Peyer's patch (tissue), 4 donors: ENCODE results near the gene RXRB. TPM values are rescaled to one million over a fixed set of nuclear protein-coding genes. Genes with fewer than 3 reads are reported as not detected.

Source experiments
- DNase-seq, 3 donors: peaks; one replicate each; pipeline ENCODE4 v3.0.0-alpha.2; 2017 to 2019
- H3K27ac ChIP-seq, 4 donors: fragments of 200-600 bp; sonication (generic); one replicate each; pipeline ENCODE4 v1.5.1; 2016 to 2019
- H3K27me3 ChIP-seq, 2 donors: fragments of 200-600 bp; sonication (generic); one replicate each; pipeline ENCODE4 v1.5.1; 2019
- H3K36me3 ChIP-seq, 3 donors: fragments of 200-600 bp; sonication (generic); one replicate each; pipeline ENCODE4 v1.5.1; 2016 to 2019
- H3K4me1 ChIP-seq, 4 donors: fragments of 200-600 bp; sonication (generic); one replicate each; pipeline ENCODE4 v1.5.1; 2016 to 2019
- H3K4me3 ChIP-seq, 4 donors: fragments of 200-600 bp; sonication (generic); 1 replicate in 3 of 4; 2 replicates in 1 of 4; pipeline ENCODE4 v1.5.1; 2016 to 2019; ENCODE audit warnings: mild to moderate bottlenecking in 1 of 4
- H3K9me3 ChIP-seq, 4 donors: fragments of 200-600 bp; sonication (generic); one replicate each; pipeline ENCODE4 v1.5.1; 2016 to 2019; ENCODE audit warnings: mild to moderate bottlenecking in 1 of 4
- CTCF ChIP-seq, 6 experiments: fragments of 450-650 bp in 4 of 6; fragments of 200-600 bp in 2 of 6; sonication (generic) in 1 of 6; IDR thresholded peaks; one replicate each; pipeline ENCODE4 v1.5.1; 2017 to 2019; ENCODE audit warnings: antibody characterized with exemption in 6 of 6, mild to moderate bottlenecking in 3 of 6, moderate library complexity in 1 of 6
- POLR2A ChIP-seq, 2 donors: fragments of 450-650 bp; IDR thresholded peaks; one replicate each; pipeline ENCODE4 v1.5.1; 2017; ENCODE audit warnings: antibody characterized with exemption in 2 of 2, mild to moderate bottlenecking in 2 of 2, moderate library complexity in 2 of 2
- total RNA-seq, 4 donors: library from RNA; depleted of rRNA; stranded (reverse); fragments of >200 nt; gene quantifications; one replicate each; pipeline ENCODE4 v1.1.0, GENCODE V29; 2016

The RXRB gene
- total RNA-seq, 4 donors from 2014 or later, result 23.1 to 56.7 (median 36.6) TPM

GRCh38 chr6:33198159-33198852 lies 2.2 kb downstream of the RXRB start:
- H3K27me3 ChIP-seq, result no peaks in the 10 kb centered on the region
- peak overlapping the region in 1 of 4 donors; percentile 21 for H3K27ac ChIP-seq
- no peaks in the 10 kb centered on the region for H3K9me3 ChIP-seq
- peaks cover 0 to 38% (median 17%) of the 10 kb centered on the region in 4 donors for H3K4me1 ChIP-seq
- no peak for TF ChIP-seq CTCF (IDR thresholded peaks at IDR 0.05)
- no peak for TF ChIP-seq POLR2A (IDR thresholded peaks at IDR 0.05)
- no peak overlapping the region for H3K4me3 ChIP-seq
- no peak for DNase-seq
- H3K36me3 ChIP-seq, result peaks cover 0 to 47% (median 3%) of the 10 kb centered on the region in 3 donors

GRCh38 chr6:33197431-33198048 lies 2.9 kb downstream of the RXRB start:
- peak in 2 of 3 donors; percentile 59 to 66 for DNase-seq
- Histone ChIP-seq H3K27me3 (peaks cover 0 to 5% of the 10 kb centered on the region in 2 donors), H3K36me3 (peaks cover 0 to 39% (median 3%) of the 10 kb centered on the region in 3 donors), H3K27ac (no peak overlapping the region), H3K9me3 (no peaks in the 10 kb centered on the region), H3K4me1 (peaks cover 0 to 45% (median 23%) of the 10 kb centered on the region in 4 donors), H3K4me3 (no peak overlapping the region)
- no peak for TF ChIP-seq POLR2A (IDR thresholded peaks at IDR 0.05)
- TF ChIP-seq CTCF (IDR thresholded peaks at IDR 0.05), result peak; percentile 22 to 72 (median 60)

GRCh38 chr6:33195304-33196165 lies 4.9 kb downstream of the RXRB start:
- no peak for DNase-seq
- TF ChIP-seq CTCF (IDR thresholded peaks at IDR 0.05) (no peak), POLR2A (IDR thresholded peaks at IDR 0.05) (no peak)
- no peak overlapping the region for H3K27ac ChIP-seq
- H3K9me3 ChIP-seq, result no peaks in the 10 kb centered on the region
- peaks cover 0 to 38% (median 16%) of the 10 kb centered on the region in 4 donors for H3K4me1 ChIP-seq
- H3K27me3 ChIP-seq, result peaks cover 0 to 9% of the 10 kb centered on the region in 2 donors
- no peak overlapping the region for H3K4me3 ChIP-seq
- peaks cover 0 to 34% (median 3%) of the 10 kb centered on the region in 3 donors for H3K36me3 ChIP-seq

GRCh38 chr6:33194431-33194979 lies 6.0 kb downstream of the RXRB start:
- TF ChIP-seq POLR2A (IDR thresholded peaks at IDR 0.05) (no peak), CTCF (IDR thresholded peaks at IDR 0.05) (no peak)
- no peak overlapping the region for H3K4me3 ChIP-seq
- H3K36me3 ChIP-seq, result peaks cover 0 to 34% (median 3%) of the 10 kb centered on the region in 3 donors
- peaks cover 0 to 35% (median 15%) of the 10 kb centered on the region in 4 donors for H3K4me1 ChIP-seq
- no peaks in the 10 kb centered on the region for H3K9me3 ChIP-seq
- no peak overlapping the region for H3K27ac ChIP-seq
- peak in 1 of 3 donors; percentile 37 for DNase-seq
- peaks cover 0 to 9% of the 10 kb centered on the region in 2 donors for H3K27me3 ChIP-seq

- H3K4me1 ChIP-seq, result peaks cover 0 to 26% (median 10%) of the 10 kb centered on the region in 4 donors
- H3K4me3 ChIP-seq, result peak overlapping the region in 1 of 4 donors; percentile 48
- peaks cover 0 to 34% (median 3%) of the 10 kb centered on the region in 3 donors for H3K36me3 ChIP-seq
- peak overlapping the region in 1 of 4 donors; percentile 22 for H3K27ac ChIP-seq
- H3K27me3 ChIP-seq, result peaks cover 0 to 9% of the 10 kb centered on the region in 2 donors
- DNase-seq, result no peak
- TF ChIP-seq POLR2A (IDR thresholded peaks at IDR 0.05) (no peak), CTCF (IDR thresholded peaks at IDR 0.05) (no peak)
- H3K9me3 ChIP-seq, result no peaks in the 10 kb centered on the region
Observed at GRCh38 chr6:33193619-33194018, 6.8 kb downstream of the RXRB start.
